Peyer's patch (tissue), 4 donors: Measurements from ENCODE around the gene MACROD2.

Source experiments
- POLR2A ChIP-seq, 2 donors: fragments of 450-650 bp; IDR thresholded peaks; one replicate each; pipeline ENCODE4 v1.5.1; 2017; ENCODE audit warnings: antibody characterized with exemption in 2 of 2, mild to moderate bottlenecking in 2 of 2, moderate library complexity in 2 of 2
- TF ChIP-seq, protein P1 (sequence below), 6 experiments: fragments of 450-650 bp in 4 of 6; fragments of 200-600 bp in 2 of 6; sonication (generic) in 1 of 6; IDR thresholded peaks; one replicate each; pipeline ENCODE4 v1.5.1; 2017 to 2019; ENCODE audit warnings: antibody characterized with exemption in 6 of 6, mild to moderate bottlenecking in 3 of 6, moderate library complexity in 1 of 6

DNA sequence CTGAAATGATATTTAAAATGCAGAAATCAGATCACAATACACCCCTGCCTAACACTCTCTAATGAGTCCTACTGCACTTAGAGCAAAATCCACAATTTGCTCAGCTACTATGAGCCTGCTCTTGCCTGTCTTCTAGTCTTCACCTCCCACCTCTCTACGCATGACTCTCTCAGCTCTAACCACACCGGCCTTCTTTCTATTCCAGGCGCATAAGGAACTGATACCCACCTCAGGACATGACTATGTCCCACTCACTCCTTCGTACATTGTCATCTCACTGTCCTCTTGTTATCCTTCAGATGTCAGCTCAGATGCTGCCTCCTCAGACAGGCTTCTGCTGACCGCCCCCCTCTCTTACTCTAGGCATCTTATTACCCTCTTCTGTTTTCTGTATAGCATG lies 543.1 kb downstream of the MACROD2 start:
- TF ChIP-seq, protein P1, sequence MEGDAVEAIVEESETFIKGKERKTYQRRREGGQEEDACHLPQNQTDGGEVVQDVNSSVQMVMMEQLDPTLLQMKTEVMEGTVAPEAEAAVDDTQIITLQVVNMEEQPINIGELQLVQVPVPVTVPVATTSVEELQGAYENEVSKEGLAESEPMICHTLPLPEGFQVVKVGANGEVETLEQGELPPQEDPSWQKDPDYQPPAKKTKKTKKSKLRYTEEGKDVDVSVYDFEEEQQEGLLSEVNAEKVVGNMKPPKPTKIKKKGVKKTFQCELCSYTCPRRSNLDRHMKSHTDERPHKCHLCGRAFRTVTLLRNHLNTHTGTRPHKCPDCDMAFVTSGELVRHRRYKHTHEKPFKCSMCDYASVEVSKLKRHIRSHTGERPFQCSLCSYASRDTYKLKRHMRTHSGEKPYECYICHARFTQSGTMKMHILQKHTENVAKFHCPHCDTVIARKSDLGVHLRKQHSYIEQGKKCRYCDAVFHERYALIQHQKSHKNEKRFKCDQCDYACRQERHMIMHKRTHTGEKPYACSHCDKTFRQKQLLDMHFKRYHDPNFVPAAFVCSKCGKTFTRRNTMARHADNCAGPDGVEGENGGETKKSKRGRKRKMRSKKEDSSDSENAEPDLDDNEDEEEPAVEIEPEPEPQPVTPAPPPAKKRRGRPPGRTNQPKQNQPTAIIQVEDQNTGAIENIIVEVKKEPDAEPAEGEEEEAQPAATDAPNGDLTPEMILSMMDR (IDR thresholded peaks at IDR 0.05): no peak
- no peak for TF ChIP-seq POLR2A (IDR thresholded peaks at IDR 0.05)
